K562 (cell line): ENCODE measurements around the gene ZNF564.

Source experiments
- EZH2 ChIP-seq: IDR thresholded peaks from 2 replicates; pipeline ENCODE4 v1.6.1; 2012; ENCODE audit warnings: low read depth, mild to moderate bottlenecking, inconsistent platforms, low read length, borderline replicate concordance
- IRF9 ChIP-seq: fragments of 450-650 bp; IDR thresholded peaks from 2 replicates; pipeline ENCODE4 v1.6.1; 2016; ENCODE audit warnings: missing biosample characterization, missing genetic modification characterization
- TCF7 ChIP-seq: sonication (generic); IDR thresholded peaks from 2 replicates; pipeline ENCODE4 v1.6.1; 2016; ENCODE audit warnings: antibody characterized with exemption, borderline replicate concordance
- ZNF77 ChIP-seq: fragments of 250-450 bp; sonication (Bioruptor Pico); IDR thresholded peaks from 2 replicates; pipeline ENCODE4 v1.5.0; 2020
- TF ChIP-seq, protein P1 (sequence below): fragments of 250-450 bp; sonication (Bioruptor Pico); IDR thresholded peaks from 2 replicates; pipeline ENCODE4 v1.4.0; 2020; ENCODE audit warnings: mild to moderate bottlenecking, moderate library complexity

DNA sequence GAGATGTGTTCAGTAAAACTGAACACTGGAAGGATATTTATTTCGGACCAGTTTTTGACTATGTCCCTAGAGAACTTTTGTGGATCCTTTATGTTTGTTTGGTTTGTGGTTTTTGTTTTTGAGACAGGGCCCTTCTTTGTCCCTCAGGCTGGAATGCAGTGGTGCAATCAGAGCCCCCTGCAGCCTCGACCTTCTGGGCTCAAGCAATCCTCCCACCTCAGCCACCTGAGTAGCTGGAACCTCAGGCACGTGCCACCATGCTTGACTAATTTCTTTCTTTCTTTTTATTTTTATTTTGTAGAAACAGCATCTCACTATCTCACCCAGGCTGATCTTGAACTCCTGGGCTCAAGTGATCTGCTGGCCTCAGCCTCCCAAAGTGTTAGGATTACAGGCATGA is 65.7 kb downstream of the ZNF564 start:
- no peak for TF ChIP-seq EZH2
- TF ChIP-seq, protein P1, sequence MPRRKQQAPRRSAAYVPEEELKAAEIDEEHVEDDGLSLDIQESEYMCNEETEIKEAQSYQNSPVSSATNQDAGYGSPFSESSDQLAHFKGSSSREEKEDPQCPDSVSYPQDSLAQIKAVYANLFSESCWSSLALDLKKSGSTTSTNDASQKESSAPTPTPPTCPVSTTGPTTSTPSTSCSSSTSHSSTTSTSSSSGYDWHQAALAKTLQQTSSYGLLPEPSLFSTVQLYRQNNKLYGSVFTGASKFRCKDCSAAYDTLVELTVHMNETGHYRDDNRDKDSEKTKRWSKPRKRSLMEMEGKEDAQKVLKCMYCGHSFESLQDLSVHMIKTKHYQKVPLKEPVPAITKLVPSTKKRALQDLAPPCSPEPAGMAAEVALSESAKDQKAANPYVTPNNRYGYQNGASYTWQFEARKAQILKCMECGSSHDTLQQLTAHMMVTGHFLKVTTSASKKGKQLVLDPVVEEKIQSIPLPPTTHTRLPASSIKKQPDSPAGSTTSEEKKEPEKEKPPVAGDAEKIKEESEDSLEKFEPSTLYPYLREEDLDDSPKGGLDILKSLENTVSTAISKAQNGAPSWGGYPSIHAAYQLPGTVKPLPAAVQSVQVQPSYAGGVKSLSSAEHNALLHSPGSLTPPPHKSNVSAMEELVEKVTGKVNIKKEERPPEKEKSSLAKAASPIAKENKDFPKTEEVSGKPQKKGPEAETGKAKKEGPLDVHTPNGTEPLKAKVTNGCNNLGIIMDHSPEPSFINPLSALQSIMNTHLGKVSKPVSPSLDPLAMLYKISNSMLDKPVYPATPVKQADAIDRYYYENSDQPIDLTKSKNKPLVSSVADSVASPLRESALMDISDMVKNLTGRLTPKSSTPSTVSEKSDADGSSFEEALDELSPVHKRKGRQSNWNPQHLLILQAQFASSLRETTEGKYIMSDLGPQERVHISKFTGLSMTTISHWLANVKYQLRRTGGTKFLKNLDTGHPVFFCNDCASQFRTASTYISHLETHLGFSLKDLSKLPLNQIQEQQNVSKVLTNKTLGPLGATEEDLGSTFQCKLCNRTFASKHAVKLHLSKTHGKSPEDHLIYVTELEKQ (CRISPR knock-in tag): no peak
- no peak for TF ChIP-seq ZNF77 (CRISPR knock-in tag)
- no peak for TF ChIP-seq IRF9 (tag)
- no peak for TF ChIP-seq TCF7
